ENCODE results near the gene PRRT4. TPM values are rescaled to one million over a fixed set of nuclear protein-coding genes. Genes with fewer than 3 reads are reported as not detected.

Gene PRRT4
- total and polyA plus RNA-seq, 8 donors = 0.21 to 0.75 (median 0.46) TPM; not detected in 4

DNA sequence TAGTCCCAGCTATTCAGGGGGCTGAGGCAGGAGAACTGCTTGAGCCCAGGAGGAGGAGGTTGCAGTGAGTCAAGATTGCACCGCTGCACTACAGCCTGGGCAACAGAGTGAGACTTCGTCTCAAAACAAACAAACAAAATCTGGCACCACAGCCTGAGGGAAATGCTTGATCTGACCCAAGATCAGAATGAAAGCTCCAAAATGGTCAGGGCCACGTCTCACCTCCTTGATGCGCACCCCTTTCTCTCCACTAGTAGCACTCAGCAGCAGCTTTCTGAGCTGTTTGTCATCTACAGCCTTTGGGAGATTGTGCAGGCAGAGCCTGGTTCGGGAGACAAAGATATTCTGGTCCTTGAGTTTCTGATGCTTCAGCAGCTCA lies 40.5 kb downstream of the PRRT4 start:
- Histone ChIP-seq H3K36me3 (peaks cover 3 to 80% (median 31%) of the 10 kb centered on the region in 3 donors), H3K4me3 (no peak overlapping the region), H3K27ac (no peak overlapping the region), H3K4me1 (no peaks in the 10 kb centered on the region), H3K9me3 (no peaks in the 10 kb centered on the region), H3K27me3 (no peaks in the 10 kb centered on the region)
- intact Hi-C loops (cut with DNase I) = no loop called here
- no peak for FAIRE-seq
- TF ChIP-seq, protein P1, sequence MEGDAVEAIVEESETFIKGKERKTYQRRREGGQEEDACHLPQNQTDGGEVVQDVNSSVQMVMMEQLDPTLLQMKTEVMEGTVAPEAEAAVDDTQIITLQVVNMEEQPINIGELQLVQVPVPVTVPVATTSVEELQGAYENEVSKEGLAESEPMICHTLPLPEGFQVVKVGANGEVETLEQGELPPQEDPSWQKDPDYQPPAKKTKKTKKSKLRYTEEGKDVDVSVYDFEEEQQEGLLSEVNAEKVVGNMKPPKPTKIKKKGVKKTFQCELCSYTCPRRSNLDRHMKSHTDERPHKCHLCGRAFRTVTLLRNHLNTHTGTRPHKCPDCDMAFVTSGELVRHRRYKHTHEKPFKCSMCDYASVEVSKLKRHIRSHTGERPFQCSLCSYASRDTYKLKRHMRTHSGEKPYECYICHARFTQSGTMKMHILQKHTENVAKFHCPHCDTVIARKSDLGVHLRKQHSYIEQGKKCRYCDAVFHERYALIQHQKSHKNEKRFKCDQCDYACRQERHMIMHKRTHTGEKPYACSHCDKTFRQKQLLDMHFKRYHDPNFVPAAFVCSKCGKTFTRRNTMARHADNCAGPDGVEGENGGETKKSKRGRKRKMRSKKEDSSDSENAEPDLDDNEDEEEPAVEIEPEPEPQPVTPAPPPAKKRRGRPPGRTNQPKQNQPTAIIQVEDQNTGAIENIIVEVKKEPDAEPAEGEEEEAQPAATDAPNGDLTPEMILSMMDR (IDR thresholded peaks at IDR 0.05) = no peak
- DNase-seq = no peak
- WGBS, 2 donors = 85 to 86% methylated on average over 5 of the region's 5 CpGs
- ATAC-seq = no peak

DNA sequence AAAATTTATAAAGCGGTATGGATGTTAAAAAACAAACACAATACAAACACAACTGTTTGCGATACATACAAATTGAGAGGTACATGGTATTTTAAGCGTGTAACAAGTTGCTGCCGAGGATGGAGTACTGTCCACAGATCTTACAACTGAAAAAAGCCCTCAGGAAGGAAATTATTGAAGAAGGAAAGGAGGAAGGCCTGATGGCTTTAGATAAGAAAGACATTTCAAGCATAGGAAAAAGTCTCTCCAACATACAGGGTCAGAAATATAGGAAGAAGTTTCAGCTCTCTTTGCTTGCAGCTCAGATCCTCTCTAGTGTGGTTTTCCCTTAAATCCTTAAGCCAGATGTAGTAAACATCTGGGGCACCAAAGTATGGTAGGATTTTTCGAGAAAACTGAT lies 42.8 kb downstream of the PRRT4 start:
- H3K4me3 ChIP-seq = no peak overlapping the region
- H3K9me3 ChIP-seq = no peaks in the 10 kb centered on the region
- 89 to 90% methylated on average over 5 of the region's 5 CpGs for WGBS, 2 donors
- intact Hi-C loops (cut with DNase I) = no loop called here
- TF ChIP-seq, protein P1 (IDR thresholded peaks at IDR 0.05) = no peak
- peaks cover 3 to 86% (median 35%) of the 10 kb centered on the region in 3 donors for H3K36me3 ChIP-seq
- DNase-seq = no peak
- ATAC-seq = no peak
- no peaks in the 10 kb centered on the region for H3K4me1 ChIP-seq
- no peak overlapping the region for H3K27ac ChIP-seq
- FAIRE-seq = no peak
- H3K27me3 ChIP-seq = no peaks in the 10 kb centered on the region

DNA sequence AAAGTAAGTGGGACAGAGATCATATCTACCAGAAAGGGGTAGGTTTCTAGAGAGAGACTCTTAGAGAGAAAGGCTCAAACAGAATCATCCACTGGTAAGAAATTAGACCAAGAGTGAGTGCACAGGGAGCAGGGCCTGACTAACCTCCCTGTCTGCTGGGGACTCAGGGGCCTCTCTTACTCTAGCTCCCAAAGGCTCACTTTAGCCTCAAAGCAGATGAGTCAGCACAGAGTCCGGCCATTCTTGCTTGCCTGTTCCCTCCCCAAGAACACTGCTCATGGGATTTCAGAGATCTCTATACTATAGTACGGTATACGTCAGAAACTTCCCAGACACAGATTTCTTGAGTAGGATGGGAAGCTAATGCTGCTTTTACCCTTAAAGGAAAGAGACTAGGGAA lies 50.5 kb downstream of the PRRT4 start:
- FAIRE-seq = no peak
- intact Hi-C loops (cut with DNase I) = no loop called here
- WGBS, 2 donors = 97 to 100% methylated on average over 3 of the region's 3 CpGs
- no peak for ATAC-seq
- H3K4me3 ChIP-seq = no peak overlapping the region
- no peak for DNase-seq
- no peaks in the 10 kb centered on the region for H3K9me3 ChIP-seq
- TF ChIP-seq, protein P1 (IDR thresholded peaks at IDR 0.05) = no peak
- H3K4me1 ChIP-seq = no peaks in the 10 kb centered on the region
- no peak overlapping the region for H3K27ac ChIP-seq
- no peaks in the 10 kb centered on the region for H3K27me3 ChIP-seq
- peaks cover 0 to 66% (median 32%) of the 10 kb centered on the region in 3 donors for H3K36me3 ChIP-seq

- peaks cover 0 to 61% (median 32%) of the 10 kb centered on the region in 3 donors for H3K36me3 ChIP-seq
- FAIRE-seq = no peak
- 78 to 79% methylated on average over 5 of the region's 5 CpGs for WGBS, 2 donors
Observed at GRCh38 chr7:128310499-128310898, 51.0 kb downstream of the PRRT4 start.

GRCh38 chr7:128309976-128310375 lies 51.5 kb downstream of the PRRT4 start:
- Histone ChIP-seq H3K36me3 (peaks cover 0 to 55% (median 31%) of the 10 kb centered on the region in 3 donors), H3K27ac (no peak overlapping the region), H3K27me3 (no peaks in the 10 kb centered on the region), H3K4me1 (no peaks in the 10 kb centered on the region), H3K4me3 (no peak overlapping the region), H3K9me3 (no peaks in the 10 kb centered on the region)
- FAIRE-seq = no peak
- DNase-seq = no peak
- intact Hi-C loops (cut with DNase I) = no loop called here
- TF ChIP-seq, protein P1 (IDR thresholded peaks at IDR 0.05) = no peak
- no peak for ATAC-seq
- 95 to 96% methylated on average over 5 of the region's 5 CpGs for WGBS, 2 donors

More at GRCh38 chr7:128310499-128310898, 51.0 kb downstream of the PRRT4 start:
- ATAC-seq (no peak), DNase-seq (no peak)
- TF ChIP-seq, protein P1 (IDR thresholded peaks at IDR 0.05) = no peak
- Histone ChIP-seq H3K27me3 (no peaks in the 10 kb centered on the region), H3K4me1 (no peaks in the 10 kb centered on the region), H3K27ac (no peak overlapping the region), H3K9me3 (no peaks in the 10 kb centered on the region), H3K4me3 (no peak overlapping the region)
- intact Hi-C loops (cut with DNase I) = no loop called here
